K562 (cell line): ENCODE data around the gene STUB1. TPM values are rescaled to one million over a fixed set of nuclear protein-coding genes. Genes with fewer than 3 reads are reported as not detected.
A peak's percentile ranks its signal among the peaks of the same experiment; 100 is the strongest.

Experiments used
- CUX1 ChIP-seq: fragments of 200-800 bp; sonication (Bioruptor generic); IDR thresholded peaks from 2 replicates; pipeline ENCODE4 v1.6.1; 2016; ENCODE audit warnings: missing genetic modification characterization, missing compliant biosample characterization
- E2F6 ChIP-seq, 2 experiments: IDR thresholded peaks; 2 replicates each; pipeline ENCODE4 v1.6.1; 2011; ENCODE audit warnings: borderline replicate concordance in 1 of 2, control low read depth in 1 of 2, low read depth in 1 of 2, low read length in 1 of 2, mild to moderate bottlenecking in 1 of 2, mixed read lengths in 1 of 2, moderate library complexity in 1 of 2; ENCODE audit not compliant: insufficient read depth in 1 of 2, insufficient read length in 1 of 2, poor library complexity in 1 of 2, severe bottlenecking in 1 of 2; ENCODE audit errors: extremely low read depth in 1 of 2
- ELK3 ChIP-seq: fragments of 450-650 bp; formaldehyde crosslinking; IDR thresholded peaks from 2 replicates; pipeline ENCODE4 v1.4.0; 2020; ENCODE audit warnings: mild to moderate bottlenecking
- FIP1L1 ChIP-seq: fragments of 200-400 bp; formaldehyde crosslinking; IDR thresholded peaks from 2 replicates; pipeline ENCODE4 v1.6.1; 2018; ENCODE audit warnings: mild to moderate bottlenecking, low read depth, low read length; ENCODE audit not compliant: poor library complexity, severe bottlenecking
- FOXP1 ChIP-seq: sonication (generic); formaldehyde crosslinking; IDR thresholded peaks from 2 replicates; pipeline ENCODE4 v1.8.0; 2022; ENCODE audit warnings: mild to moderate bottlenecking, missing genetic modification reagents
- HDAC1 ChIP-seq, 2 experiments: fragments of 450-650 bp; IDR thresholded peaks; 2 replicates each; pipeline ENCODE4 v1.6.1; 2016 to 2017; ENCODE audit warnings: inconsistent platforms in 1 of 2, mild to moderate bottlenecking in 1 of 2, moderate library complexity in 1 of 2
- NCOA1 ChIP-seq: fragments of 450-650 bp; IDR thresholded peaks from 2 replicates; pipeline ENCODE4 v1.6.1; 2016; ENCODE audit warnings: low read depth
- polyA plus RNA-seq, 8 experiments: library from polyadenylated mRNA; depleted of rRNA in 4 of 8; stranded (reverse) in 5 of 8; unstranded in 3 of 8; fragments of >200 nt; fragmentation: Nextera tagmentation in 2 of 8; fragmentation: Illumina TruSeq in 1 of 8; extraction: Ambion mirVana in 2 of 8; extraction: Trizol in 1 of 8; gene quantifications; 2 replicates each; pipeline versions ENCODE4 v1.2.1 to v1.2.3, GENCODE V29; 2011 to 2014; ENCODE audit warnings: inconsistent platforms in 1 of 8, missing spikeins in 1 of 8
- total RNA-seq, 7 experiments: library from RNA; depleted of rRNA in 6 of 7; stranded (reverse); fragments of >200 nt in 6 of 7; fragmentation: Illumina TruSeq in 2 of 7; extraction: Trizol in 2 of 7; gene quantifications; 2 replicates each; pipeline versions ENCODE4 v1.2.1 to v1.2.3, GENCODE V29; 2011 to 2021; ENCODE audit warnings: low replicate concordance in 1 of 7

The STUB1 gene
- total and polyA plus RNA-seq, 9 of the 15 experiments (the other 6 are each of a cell fraction or from before 2014, with no cell fraction given), result 10.6 to 251 (median 152) TPM

GRCh38 chr16:684071-684794, 4.0 kb downstream of the STUB1 start, which contains the start of gene JMJD8 (continued):
- no peak for TF ChIP-seq ELK3 (CRISPR knock-in tag)
- no peak for TF ChIP-seq NCOA1
- no peak for TF ChIP-seq CUX1 (CRISPR knock-in tag)
- peak; percentile 54 for TF ChIP-seq FIP1L1
- TF ChIP-seq E2F6 (IDR thresholded peaks at IDR 0.05; ENCODE audit: borderline replicate concordance in 1 of 2, extremely low read depth in 1 of 2, insufficient read depth in 1 of 2, insufficient read length in 1 of 2, low read depth in 1 of 2, low read length in 1 of 2, poor library complexity in 1 of 2, severe bottlenecking in 1 of 2), result peak; percentile 99
- 0 out of 4 replicates have a peak, but pooled peaks of 1 of the 2 experiments have one; percentile 20 for TF ChIP-seq HDAC1 (IDR thresholded peaks at IDR 0.05)
- no peak for TF ChIP-seq FOXP1
